PC-9 (cell line): Measurements from ENCODE around the gene SSNA1. TPM values are rescaled to one million over a fixed set of nuclear protein-coding genes. Genes with fewer than 3 reads are reported as not detected.

Source experiments
- Bru-seq: library from RNA; stranded (reverse); fragments of 400-500 nt; gene quantifications from one replicate; lab custom pipeline; 2021; lab: Mats Ljungman, UMichigan
- BruChase-seq, 2 experiments: library from RNA; stranded (reverse); fragments of 400-500 nt; gene quantifications; one replicate each; lab custom pipeline; 2021; lab: Mats Ljungman, UMichigan
- BruUV-seq: library from RNA; stranded (reverse); fragments of 400-500 nt; replicated peaks from 2 replicates; lab custom pipeline; 2021; lab: Mats Ljungman, UMichigan
- CTCF ChIA-PET: fragments of 300-600 bp; sonication (Branson Sonifier 250); formaldehyde crosslinking; loops from one replicate; lab custom pipeline; 2022; ENCODE audit warnings: antibody characterized with exemption; lab: Charles Lee
- POLR2A ChIA-PET: fragments of 300-600 bp; sonication (Branson Sonifier 250); formaldehyde crosslinking; loops from one replicate; lab custom pipeline; 2022; ENCODE audit warnings: antibody characterized with exemption; ENCODE audit not compliant: unreplicated experiment; lab: Charles Lee
- DNase-seq, 2 experiments: peaks; one replicate each; pipeline versions ENCODE4 v3.0.0 to v3.0.0-alpha.2; 2015 to 2022; ENCODE audit warnings: mixed read lengths in 1 of 2
- H2AFZ ChIP-seq: fragments of 200-600 bp; sonication (generic); 2 replicates; pipeline ENCODE4 v1.8.1; 2017; ENCODE audit warnings: antibody characterized with exemption
- H3F3A ChIP-seq: fragments of 200-600 bp; sonication (generic); 2 replicates; pipeline ENCODE4 v1.8.1; 2017; ENCODE audit warnings: antibody characterized with exemption, mild to moderate bottlenecking, low read depth; ENCODE audit not compliant: insufficient read depth
- H3K27ac ChIP-seq: fragments of 200-600 bp; sonication (generic); 2 replicates; pipeline ENCODE4 v1.6.1; 2016; ENCODE audit warnings: mixed run types
- H3K27me3 ChIP-seq: fragments of 200-600 bp; sonication (generic); 2 replicates; pipeline ENCODE4 v1.6.1; 2016; ENCODE audit warnings: low read depth, mixed run types; ENCODE audit not compliant: insufficient read depth
- H3K36me3 ChIP-seq: fragments of 200-600 bp; sonication (generic); 2 replicates; pipeline ENCODE4 v1.6.1; 2016; ENCODE audit warnings: low read depth, mixed run types
- H3K4me1 ChIP-seq: fragments of 200-600 bp; sonication (generic); replicated peaks from 2 replicates; pipeline ENCODE4 v1.6.1; 2016; ENCODE audit warnings: mixed run types; ENCODE audit not compliant: insufficient read depth
- H3K4me2 ChIP-seq: fragments of 200-600 bp; sonication (generic); 2 replicates; pipeline ENCODE4 v1.6.1; 2017; ENCODE audit warnings: mixed run types
- H3K4me3 ChIP-seq: fragments of 200-600 bp; sonication (generic); 2 replicates; pipeline ENCODE4 v1.6.1; 2016; ENCODE audit warnings: mixed run types
- H3K79me2 ChIP-seq: fragments of 200-600 bp; sonication (generic); 2 replicates; pipeline ENCODE4 v1.6.1; 2017; ENCODE audit warnings: low read depth, mixed run types
- H3K9me2 ChIP-seq: fragments of 200-600 bp; sonication (generic); 2 replicates; pipeline ENCODE4 v1.8.1; 2017; ENCODE audit warnings: mild to moderate bottlenecking; ENCODE audit not compliant: insufficient read depth
- H3K9me3 ChIP-seq: fragments of 200-600 bp; sonication (generic); 2 replicates; pipeline ENCODE4 v1.8.1; 2016; ENCODE audit warnings: low read depth; ENCODE audit not compliant: insufficient read depth
- H4K20me1 ChIP-seq: fragments of 200-600 bp; sonication (generic); 2 replicates; pipeline ENCODE4 v1.8.1; 2017; ENCODE audit not compliant: insufficient read depth
- EZH2 ChIP-seq: fragments of 200-600 bp; sonication (generic); IDR thresholded peaks from 2 replicates; pipeline ENCODE4 v1.8.0; 2017; ENCODE audit warnings: antibody characterized with exemption, low read depth
- intact Hi-C: fragments of 100-400 bp; cut with micrococcal nuclease; formaldehyde crosslinking; loops from one replicate; pipeline ENCODE4 v1.10.0; 2022; ENCODE audit not compliant: unreplicated experiment
- long read RNA-seq: library from polyadenylated mRNA; stranded (forward); transcript quantifications from one replicate; pipeline ENCODE4 v2.0.0, GENCODE V29; 2022
- total RNA-seq: library from RNA; stranded (reverse); gene quantifications from 2 replicates; pipeline ENCODE4 v1.2.3, GENCODE V29; 2021
- TF ChIP-seq, protein P1 (sequence below): fragments of 200-600 bp; sonication (generic); conservative IDR thresholded peaks from 2 replicates; pipeline ENCODE4 v1.6.1; 2017; ENCODE audit warnings: mixed run types, antibody characterized with exemption, mild to moderate bottlenecking, moderate library complexity

The SSNA1 gene, protein sequence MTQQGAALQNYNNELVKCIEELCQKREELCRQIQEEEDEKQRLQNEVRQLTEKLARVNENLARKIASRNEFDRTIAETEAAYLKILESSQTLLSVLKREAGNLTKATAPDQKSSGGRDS
- 98.7 and 109 TPM in 2 replicates for total RNA-seq
- Bru-seq, nascent RNA, result percentile 75 among the genes with signal in this experiment
- percentile 77 among the genes with signal in this experiment for BruChase-seq, experiment 1, labeled RNA remaining after a 2-hour chase
- percentile 94 among the genes with signal in this experiment for BruChase-seq, experiment 2, labeled RNA remaining after a 6-hour chase
- long read RNA-seq, transcript SSNA1-202 (2 exons, 1,170 nt), result minor isoform, 107 of 374 reads
- long read RNA-seq, transcript SSNA1-203 (2 exons, 570 nt), result minor isoform, 5 of 374 reads
- long read RNA-seq, transcript SSNA1-201 (3 exons, 896 nt), result major isoform, 118 of 374 reads
- long read RNA-seq, partial matches to known transcripts, result 0 of 374 reads
- long read RNA-seq, other reads (novel, unspliced or antisense), result 141 of 374 reads

DNA sequence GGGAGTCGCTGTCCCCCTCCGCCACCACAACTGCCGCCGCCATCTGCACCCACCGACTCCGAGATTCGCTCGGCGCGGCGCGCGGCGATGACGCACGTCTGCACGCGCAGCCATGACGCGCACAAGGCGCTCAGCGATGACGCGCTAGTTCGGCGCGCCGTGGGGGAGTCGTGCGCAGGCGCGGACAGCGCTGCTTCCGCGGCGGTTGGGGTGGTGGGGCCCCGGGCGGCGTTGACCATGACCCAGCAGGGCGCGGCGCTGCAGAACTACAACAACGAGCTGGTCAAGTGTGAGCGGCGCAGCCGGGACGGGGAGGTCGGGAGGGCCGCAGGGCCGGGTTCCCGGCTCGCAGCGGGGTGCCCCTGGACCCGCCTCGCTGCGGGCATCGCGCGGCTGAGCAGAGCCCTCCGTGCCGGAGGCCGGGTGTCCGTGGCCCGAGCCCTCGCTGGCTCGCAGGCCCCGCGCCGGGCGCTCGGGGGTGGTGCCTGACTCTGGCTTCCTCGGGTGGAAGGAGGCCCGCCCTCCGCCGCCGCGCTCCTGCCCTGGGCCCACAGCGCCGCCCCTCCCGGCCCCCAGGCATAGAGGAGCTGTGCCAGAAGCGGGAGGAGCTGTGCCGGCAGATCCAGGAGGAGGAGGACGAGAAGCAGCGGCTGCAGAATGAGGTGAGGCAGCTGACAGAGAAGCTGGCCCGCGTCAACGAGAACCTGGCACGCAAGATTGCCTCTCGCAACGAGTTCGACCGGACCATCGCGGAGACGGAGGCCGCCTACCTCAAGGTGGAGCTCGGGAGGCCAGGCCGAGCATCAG lies at the start of gene SSNA1, which contains the start of gene ANAPC2:
Gene SSNA1, plus strand, starts transcription at position 187 of the 807 bp plus-strand sequence. Its CDS starts 51 bp downstream, at position 238.
Gene ANAPC2, minus strand, starts transcription at position 71 of the 807 bp plus-strand sequence. Its CDS starts 28 bp downstream, at position 43.
- BruUV-seq, result no TSS peak
- Histone ChIP-seq H3K9me2 (no peaks in the 10 kb centered on the region), H2AFZ (peak within 1 kb of the TSS; percentile 93), H3K4me1 (peaks cover 33% of the 10 kb centered on the region), H3K9me3 (no peaks in the 10 kb centered on the region), H3K4me2 (peak within 1 kb of the TSS; percentile 92), H3F3A (peaks cover 18% of the 10 kb centered on the region), H3K79me2 (peaks cover 38% of the 10 kb centered on the region), H4K20me1 (peaks cover 23% of the 10 kb centered on the region), H3K27ac (peak within 1 kb of the TSS; percentile 74), H3K36me3 (no peaks in the 10 kb centered on the region), H3K27me3 (no peaks in the 10 kb centered on the region), H3K4me3 (peak within 1 kb of the TSS; percentile 97)
- ChIA-PET POLR2A (interaction anchor here (0.5 to 1.8 kb wide), 17 partner anchors 9 to 411 kb away, joined by 3 to 14 read pairs (median 5); partner anchors contain the start of genes CYSRT1, NSMF, RNF208 and TPRN), CTCF (interaction anchor here (0.5 to 2.8 kb wide), 9 partner anchors 12 to 402 kb away, joined by 3 to 17 read pairs (median 3); partner anchors contain the start of genes RNF224 and TMEM203)
- intact Hi-C loops, result loop anchor here (1.0 to 2.0 kb wide), 5 partner anchors 12 to 60 kb away; partner anchors contain the start of genes RNF224, TMEM210 and TPRN
- DNase-seq, result peak; percentile 81 to 98
- TF ChIP-seq, protein P1, sequence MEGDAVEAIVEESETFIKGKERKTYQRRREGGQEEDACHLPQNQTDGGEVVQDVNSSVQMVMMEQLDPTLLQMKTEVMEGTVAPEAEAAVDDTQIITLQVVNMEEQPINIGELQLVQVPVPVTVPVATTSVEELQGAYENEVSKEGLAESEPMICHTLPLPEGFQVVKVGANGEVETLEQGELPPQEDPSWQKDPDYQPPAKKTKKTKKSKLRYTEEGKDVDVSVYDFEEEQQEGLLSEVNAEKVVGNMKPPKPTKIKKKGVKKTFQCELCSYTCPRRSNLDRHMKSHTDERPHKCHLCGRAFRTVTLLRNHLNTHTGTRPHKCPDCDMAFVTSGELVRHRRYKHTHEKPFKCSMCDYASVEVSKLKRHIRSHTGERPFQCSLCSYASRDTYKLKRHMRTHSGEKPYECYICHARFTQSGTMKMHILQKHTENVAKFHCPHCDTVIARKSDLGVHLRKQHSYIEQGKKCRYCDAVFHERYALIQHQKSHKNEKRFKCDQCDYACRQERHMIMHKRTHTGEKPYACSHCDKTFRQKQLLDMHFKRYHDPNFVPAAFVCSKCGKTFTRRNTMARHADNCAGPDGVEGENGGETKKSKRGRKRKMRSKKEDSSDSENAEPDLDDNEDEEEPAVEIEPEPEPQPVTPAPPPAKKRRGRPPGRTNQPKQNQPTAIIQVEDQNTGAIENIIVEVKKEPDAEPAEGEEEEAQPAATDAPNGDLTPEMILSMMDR, result peak; percentile 44; the same call in 1 of the 2 replicates
- TF ChIP-seq EZH2, result no peak

DNA sequence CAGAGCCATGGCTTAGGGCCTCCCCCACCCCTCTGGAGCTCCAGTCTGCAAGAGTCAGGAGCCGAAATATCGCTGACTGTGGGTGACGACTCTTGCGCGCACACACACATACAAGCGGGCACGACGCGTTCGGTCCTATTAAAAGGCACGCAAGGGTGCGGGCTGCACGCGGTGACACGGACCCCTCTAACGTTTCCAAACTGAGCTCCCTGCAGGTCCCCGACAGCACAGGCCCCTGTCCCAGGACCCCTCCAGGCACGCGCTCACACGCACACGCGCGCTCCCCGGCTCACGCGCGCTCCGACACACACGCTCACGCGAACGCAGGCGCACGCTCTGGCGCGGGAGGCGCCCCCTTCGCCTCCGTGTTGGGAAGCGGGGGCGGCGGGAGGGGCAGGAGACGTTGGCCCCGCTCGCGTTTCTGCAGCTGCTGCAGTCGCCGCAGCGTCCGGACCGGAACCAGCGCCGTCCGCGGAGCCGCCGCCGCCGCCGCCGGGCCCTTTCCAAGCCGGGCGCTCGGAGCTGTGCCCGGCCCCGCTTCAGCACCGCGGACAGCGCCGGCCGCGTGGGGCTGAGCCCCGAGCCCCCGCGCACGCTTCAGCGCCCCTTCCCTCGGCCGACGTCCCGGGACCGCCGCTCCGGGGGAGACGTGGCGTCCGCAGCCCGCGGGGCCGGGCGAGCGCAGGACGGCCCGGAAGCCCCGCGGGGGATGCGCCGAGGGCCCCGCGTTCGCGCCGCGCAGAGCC lies 49.6 kb upstream of the SSNA1 start, which contains the start of gene GRIN1:
Gene GRIN1, plus strand, starts transcription at position 433 of the 746 bp plus-strand sequence. CDS start 333 bp downstream, outside the sequence.
- Histone ChIP-seq H3K4me2 (no peak within 1 kb of the TSS), H4K20me1 (no peaks in the 10 kb centered on the region), H3K27ac (no peak within 1 kb of the TSS), H3K79me2 (no peaks in the 10 kb centered on the region), H3K9me3 (no peaks in the 10 kb centered on the region), H3K36me3 (no peaks in the 10 kb centered on the region), H3K4me1 (no peaks in the 10 kb centered on the region), H3K9me2 (no peaks in the 10 kb centered on the region), H3F3A (peaks cover 10% of the 10 kb centered on the region; the same call in 1 of the 2 replicates), H2AFZ (no peak within 1 kb of the TSS), H3K27me3 (peaks cover 22% of the 10 kb centered on the region; the same call in 1 of the 2 replicates), H3K4me3 (no peak within 1 kb of the TSS)
- intact Hi-C loops, result no loop called here
- DNase-seq, result no peak
- ChIA-PET POLR2A (no interaction called here), CTCF (no interaction called here)
- TF ChIP-seq, protein P1, result no peak
- TF ChIP-seq EZH2, result no peak
- no TSS peak for BruUV-seq
